ENCODE data around the gene BTRC. TPM values are rescaled to one million over a fixed set of nuclear protein-coding genes. Genes with fewer than 3 reads are reported as not detected.
"Not testable (repeated sequence)": the region's sequence is repeated elsewhere in the genome, so short reads cannot be mapped to it uniquely, and the experiment has no call there.

Gene BTRC
- total and polyA plus RNA-seq, 2 donors from 2014 or later: 6.7 to 18.0 TPM

GRCh38 chr10:101588879-101589278, 234.9 kb downstream of the BTRC start:
- intact Hi-C loops (cut with DNase I): no loop called here
- DNase-seq (peak in 1 of 5 donors; percentile 19), FAIRE-seq (no peak)
- no peak overlapping the region for H3K9ac ChIP-seq (ENCODE audit: low read length in 3 of 3)
- H3K27ac ChIP-seq (ENCODE audit: low read depth in 2 of 2, low read length in 2 of 2): no peak overlapping the region
- peak overlapping the region; percentile 87 to 100 (median 97) for H3K4me3 ChIP-seq (ENCODE audit: low read length in 3 of 3)
- no peak for TF ChIP-seq CTCF (IDR thresholded peaks at IDR 0.05; ENCODE audit: borderline replicate concordance, extremely low read depth, insufficient read depth)
- no peaks in the 10 kb centered on the region for H3K9me3 ChIP-seq (ENCODE audit: control insufficient read depth in 2 of 3, insufficient read depth in 1 of 3, low read length in 3 of 3)
- no peaks in the 10 kb centered on the region for H3K27me3 ChIP-seq (ENCODE audit: control insufficient read depth, insufficient read depth, low read length)
- H3K4me1 ChIP-seq (ENCODE audit: control insufficient read depth in 2 of 3, insufficient read depth in 2 of 3, low read depth in 1 of 3, low read length in 3 of 3): peaks cover 2 to 12% (median 8%) of the 10 kb centered on the region in 3 donors
- no peaks in the 10 kb centered on the region for H3K36me3 ChIP-seq (ENCODE audit: control insufficient read depth in 2 of 3, insufficient read depth in 3 of 3, low read length in 3 of 3)

- DNase-seq; intact Hi-C loops (cut with DNase I); H3K4me3 ChIP-seq (ENCODE audit: low read length in 3 of 3); H3K27ac ChIP-seq (ENCODE audit: low read depth in 2 of 2, low read length in 2 of 2); H3K4me1 ChIP-seq (ENCODE audit: control insufficient read depth in 2 of 3, insufficient read depth in 2 of 3, low read depth in 1 of 3, low read length in 3 of 3); H3K9ac ChIP-seq (ENCODE audit: low read length in 3 of 3); H3K36me3 ChIP-seq (ENCODE audit: control insufficient read depth in 2 of 3, insufficient read depth in 3 of 3, low read length in 3 of 3); H3K27me3 ChIP-seq (ENCODE audit: control insufficient read depth, insufficient read depth, low read length); FAIRE-seq; H3K9me3 ChIP-seq (ENCODE audit: control insufficient read depth in 2 of 3, insufficient read depth in 1 of 3, low read length in 3 of 3): not testable (repeated sequence)
Observed at GRCh38 chr10:101593331-101593730, 239.4 kb downstream of the BTRC start.

- intact Hi-C loops (cut with DNase I): no loop called here
- FAIRE-seq (no peak), DNase-seq (peak in 3 of 5 donors; percentile 30 to 66 (median 38))
- Histone ChIP-seq H3K9me3 (ENCODE audit: control insufficient read depth in 2 of 3, insufficient read depth in 1 of 3, low read length in 3 of 3) (no peaks in the 10 kb centered on the region), H3K4me3 (ENCODE audit: low read length in 3 of 3) (no peak overlapping the region), H3K4me1 (ENCODE audit: control insufficient read depth in 2 of 3, insufficient read depth in 2 of 3, low read depth in 1 of 3, low read length in 3 of 3) (peaks cover 0 to 4% (median 0%) of the 10 kb centered on the region in 3 donors), H3K27ac (ENCODE audit: low read depth in 2 of 2, low read length in 2 of 2) (no peak overlapping the region), H3K36me3 (ENCODE audit: control insufficient read depth in 2 of 3, insufficient read depth in 3 of 3, low read length in 3 of 3) (no peaks in the 10 kb centered on the region), H3K27me3 (ENCODE audit: control insufficient read depth, insufficient read depth, low read length) (no peaks in the 10 kb centered on the region), H3K9ac (ENCODE audit: low read length in 3 of 3) (no peak overlapping the region)
- no peak for TF ChIP-seq CTCF (IDR thresholded peaks at IDR 0.05; ENCODE audit: borderline replicate concordance, extremely low read depth, insufficient read depth)
Observed at GRCh38 chr10:101595591-101596433, 241.8 kb downstream of the BTRC start.

- Histone ChIP-seq H3K4me1 (ENCODE audit: control insufficient read depth in 2 of 3, insufficient read depth in 2 of 3, low read depth in 1 of 3, low read length in 3 of 3) (peaks cover 0 to 4% (median 0%) of the 10 kb centered on the region in 3 donors), H3K9ac (ENCODE audit: low read length in 3 of 3) (no peak overlapping the region), H3K36me3 (ENCODE audit: control insufficient read depth in 2 of 3, insufficient read depth in 3 of 3, low read length in 3 of 3) (peaks cover 0 to 4% (median 2%) of the 10 kb centered on the region in 3 donors), H3K27ac (ENCODE audit: low read depth in 2 of 2, low read length in 2 of 2) (no peak overlapping the region), H3K9me3 (ENCODE audit: control insufficient read depth in 2 of 3, insufficient read depth in 1 of 3, low read length in 3 of 3) (no peaks in the 10 kb centered on the region), H3K4me3 (ENCODE audit: low read length in 3 of 3) (no peak overlapping the region), H3K27me3 (ENCODE audit: control insufficient read depth, insufficient read depth, low read length) (no peaks in the 10 kb centered on the region)
- TF ChIP-seq CTCF (IDR thresholded peaks at IDR 0.05; ENCODE audit: borderline replicate concordance, extremely low read depth, insufficient read depth): no peak
- intact Hi-C loops (cut with DNase I): no loop called here
- FAIRE-seq: no peak
- DNase-seq: peak in 1 of 5 donors; percentile 18
Observed at GRCh38 chr10:101597091-101597900, 243.3 kb downstream of the BTRC start.

Data from kidney (tissue), 14 donors.